ENCODE measurements around the gene HIVEP3.

DNA sequence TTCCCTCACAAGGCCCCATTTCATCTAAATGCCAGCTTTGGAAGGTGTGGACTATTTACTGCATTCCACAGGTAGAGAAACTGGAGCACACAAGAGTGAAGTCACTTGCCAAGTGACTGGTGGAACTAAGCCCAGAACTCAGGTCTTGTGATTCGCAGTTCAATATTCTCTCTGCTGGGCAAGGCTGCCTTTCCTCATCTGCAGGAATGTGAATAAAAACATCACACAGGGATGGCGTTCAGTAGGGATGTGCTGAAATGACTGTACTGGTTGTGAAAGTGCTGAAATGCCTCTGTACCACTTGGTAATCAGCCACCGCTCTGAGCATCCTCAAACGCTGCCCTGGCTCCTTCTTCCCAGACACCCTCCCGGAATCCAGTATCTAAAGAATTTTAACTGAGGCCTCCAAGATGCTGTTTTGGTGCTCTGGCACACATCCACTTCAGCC lies 145.6 kb downstream of the HIVEP3 start:
- TF ChIP-seq CTCF (IDR thresholded peaks at IDR 0.05) (no peak), EZH2 (IDR thresholded peaks at IDR 0.05; ENCODE audit: borderline replicate concordance, insufficient read depth, low read depth, low read length, poor library complexity, severe bottlenecking) (no peak)
